ENCODE data around the gene PCDHA2.
"Not testable (repeated sequence)": the region's sequence is repeated elsewhere in the genome, so short reads cannot be mapped to it uniquely, and the experiment has no call there.

PCDHA2 gene

GRCh38 chr5:140794595-140795258 lies at the start of gene PCDHA2:
TSS of gene PCDHA2 (plus strand) at chr5:140794852.
- no peak for DNase-seq (ENCODE audit: low read depth in 2 of 2)

- DNase-seq (ENCODE audit: low read depth in 2 of 2) = no peak
These were observed 41.1 kb upstream of the PCDHA2 start for GRCh38 chr5:140753561-140753960.

GRCh38 chr5:140764177-140764973 lies 30.3 kb upstream of the PCDHA2 start:
- DNase-seq (ENCODE audit: low read depth in 2 of 2) = no peak

- no peak for DNase-seq (ENCODE audit: low read depth in 2 of 2)
These were observed 27.2 kb upstream of the PCDHA2 start for GRCh38 chr5:140767444-140767843.

- no peak for DNase-seq (ENCODE audit: low read depth in 2 of 2)
These were observed 14.1 kb upstream of the PCDHA2 start for GRCh38 chr5:140780512-140780911.

- DNase-seq (ENCODE audit: low read depth in 2 of 2) = no peak
These were observed 8.6 kb upstream of the PCDHA2 start, which contains the start of gene PCDHA1 for GRCh38 chr5:140785905-140786686. TSS of gene PCDHA1 (plus strand) at chr5:140786140.

- DNase-seq (ENCODE audit: low read depth in 2 of 2) = not testable (repeated sequence)
These were observed 7.2 kb upstream of the PCDHA2 start for GRCh38 chr5:140787422-140787821.

- not testable (repeated sequence) for DNase-seq (ENCODE audit: low read depth in 2 of 2)
These were observed 6.7 kb upstream of the PCDHA2 start for GRCh38 chr5:140787849-140788504.

GRCh38 chr5:140791089-140791488 lies 3.6 kb upstream of the PCDHA2 start:
- no peak for DNase-seq (ENCODE audit: low read depth in 2 of 2)

- DNase-seq (ENCODE audit: low read depth in 2 of 2) = no peak
These were observed 598 bp downstream of the PCDHA2 start for GRCh38 chr5:140795259-140795641.

GRCh38 chr5:140796072-140796717 lies 1.5 kb downstream of the PCDHA2 start:
- not testable (repeated sequence) for DNase-seq (ENCODE audit: low read depth in 2 of 2)

- DNase-seq (ENCODE audit: low read depth in 2 of 2) = no peak
These were observed 2.1 kb downstream of the PCDHA2 start for GRCh38 chr5:140796718-140797095.

- no peak for DNase-seq (ENCODE audit: low read depth in 2 of 2)
These were observed 6.3 kb downstream of the PCDHA2 start, which contains the start of gene PCDHA3 for GRCh38 chr5:140800816-140801493. TSS of gene PCDHA3 (plus strand) at chr5:140801057.

- no peak for DNase-seq (ENCODE audit: low read depth in 2 of 2)
These were observed 6.8 kb downstream of the PCDHA2 start for GRCh38 chr5:140801494-140801841.

GRCh38 chr5:140802381-140802780 lies 7.7 kb downstream of the PCDHA2 start:
- DNase-seq (ENCODE audit: low read depth in 2 of 2) = not testable (repeated sequence)

- no peak for DNase-seq (ENCODE audit: low read depth in 2 of 2)
These were observed 8.2 kb downstream of the PCDHA2 start for GRCh38 chr5:140802781-140803271.

- DNase-seq (ENCODE audit: low read depth in 2 of 2) = no peak
These were observed 12.5 kb downstream of the PCDHA2 start, which contains the start of gene PCDHA4 for GRCh38 chr5:140806834-140807775. TSS of gene PCDHA4 (plus strand) at chr5:140807068.

GRCh38 chr5:140808241-140808888 lies 13.7 kb downstream of the PCDHA2 start:
- DNase-seq (ENCODE audit: low read depth in 2 of 2) = not testable (repeated sequence)

- no peak for DNase-seq (ENCODE audit: low read depth in 2 of 2)
These were observed 14.2 kb downstream of the PCDHA2 start for GRCh38 chr5:140808889-140809291.
